PC-9 (cell line): ENCODE measurements around the gene POFUT2.

Source experiments
- CTCF ChIP-seq: fragments of 200-600 bp; sonication (generic); conservative IDR thresholded peaks from 2 replicates; pipeline ENCODE4 v1.6.1; 2017; ENCODE audit warnings: mixed run types, antibody characterized with exemption, mild to moderate bottlenecking, moderate library complexity
- EZH2 ChIP-seq: fragments of 200-600 bp; sonication (generic); IDR thresholded peaks from 2 replicates; pipeline ENCODE4 v1.8.0; 2017; ENCODE audit warnings: antibody characterized with exemption, low read depth

GRCh38 chr21:45280178-45280821 is 7.4 kb downstream of the POFUT2 start:
- no peak for TF ChIP-seq CTCF
- no peak for TF ChIP-seq EZH2
